ENCODE measurements around the gene CAMKK1. TPM values are rescaled to one million over a fixed set of nuclear protein-coding genes. Genes with fewer than 3 reads are reported as not detected.

The CAMKK1 gene
- polyA plus RNA-seq, 1 experiment: 2.8 TPM

DNA sequence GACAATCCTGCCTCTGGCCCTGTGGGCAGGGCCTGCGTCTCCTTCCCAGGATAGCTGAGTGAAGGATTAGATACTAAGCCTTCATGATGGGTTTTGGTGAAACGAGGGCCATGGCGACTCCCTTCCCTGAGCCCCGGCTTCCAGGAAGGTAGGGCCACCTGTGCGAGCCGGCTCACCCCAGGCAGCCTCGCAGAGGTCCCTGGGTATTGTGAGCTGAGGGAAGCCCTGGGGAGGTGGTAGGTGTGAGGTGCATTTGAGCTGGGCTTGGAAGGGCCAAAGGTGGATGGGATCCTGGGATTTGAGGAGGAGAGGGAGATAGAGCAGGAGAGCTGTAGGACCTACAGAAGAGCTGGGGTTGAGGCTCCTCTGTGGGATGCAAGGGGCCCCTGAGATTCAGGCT, 29.9 kb upstream of the CAMKK1 start:
- DNase-seq (ENCODE audit: low read depth, low spot score): no peak
- POLR2A ChIA-PET: no interaction called here
- H3K27me3 ChIP-seq (ENCODE audit: control insufficient read depth, insufficient read depth, low read length): peaks cover 26% of the 10 kb centered on the region
- H3K4me3 ChIP-seq (ENCODE audit: low read depth, low read length): no peak overlapping the region
- TF ChIP-seq, protein P1, sequence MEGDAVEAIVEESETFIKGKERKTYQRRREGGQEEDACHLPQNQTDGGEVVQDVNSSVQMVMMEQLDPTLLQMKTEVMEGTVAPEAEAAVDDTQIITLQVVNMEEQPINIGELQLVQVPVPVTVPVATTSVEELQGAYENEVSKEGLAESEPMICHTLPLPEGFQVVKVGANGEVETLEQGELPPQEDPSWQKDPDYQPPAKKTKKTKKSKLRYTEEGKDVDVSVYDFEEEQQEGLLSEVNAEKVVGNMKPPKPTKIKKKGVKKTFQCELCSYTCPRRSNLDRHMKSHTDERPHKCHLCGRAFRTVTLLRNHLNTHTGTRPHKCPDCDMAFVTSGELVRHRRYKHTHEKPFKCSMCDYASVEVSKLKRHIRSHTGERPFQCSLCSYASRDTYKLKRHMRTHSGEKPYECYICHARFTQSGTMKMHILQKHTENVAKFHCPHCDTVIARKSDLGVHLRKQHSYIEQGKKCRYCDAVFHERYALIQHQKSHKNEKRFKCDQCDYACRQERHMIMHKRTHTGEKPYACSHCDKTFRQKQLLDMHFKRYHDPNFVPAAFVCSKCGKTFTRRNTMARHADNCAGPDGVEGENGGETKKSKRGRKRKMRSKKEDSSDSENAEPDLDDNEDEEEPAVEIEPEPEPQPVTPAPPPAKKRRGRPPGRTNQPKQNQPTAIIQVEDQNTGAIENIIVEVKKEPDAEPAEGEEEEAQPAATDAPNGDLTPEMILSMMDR (IDR thresholded peaks at IDR 0.05; ENCODE audit: low read depth, low read length): no peak
- CTCF ChIA-PET: interaction anchor here (1.3 kb wide), 1 partner anchor 9 kb away, joined by 5 read pairs; no protein-coding TSS in a partner anchor
- no peaks in the 10 kb centered on the region; the same call in 1 of the 2 replicates for H3K9me3 ChIP-seq (ENCODE audit: control insufficient read depth, insufficient read depth, low read length)
- no peak overlapping the region for H3K27ac ChIP-seq (ENCODE audit: low read depth, low read length)

DNA sequence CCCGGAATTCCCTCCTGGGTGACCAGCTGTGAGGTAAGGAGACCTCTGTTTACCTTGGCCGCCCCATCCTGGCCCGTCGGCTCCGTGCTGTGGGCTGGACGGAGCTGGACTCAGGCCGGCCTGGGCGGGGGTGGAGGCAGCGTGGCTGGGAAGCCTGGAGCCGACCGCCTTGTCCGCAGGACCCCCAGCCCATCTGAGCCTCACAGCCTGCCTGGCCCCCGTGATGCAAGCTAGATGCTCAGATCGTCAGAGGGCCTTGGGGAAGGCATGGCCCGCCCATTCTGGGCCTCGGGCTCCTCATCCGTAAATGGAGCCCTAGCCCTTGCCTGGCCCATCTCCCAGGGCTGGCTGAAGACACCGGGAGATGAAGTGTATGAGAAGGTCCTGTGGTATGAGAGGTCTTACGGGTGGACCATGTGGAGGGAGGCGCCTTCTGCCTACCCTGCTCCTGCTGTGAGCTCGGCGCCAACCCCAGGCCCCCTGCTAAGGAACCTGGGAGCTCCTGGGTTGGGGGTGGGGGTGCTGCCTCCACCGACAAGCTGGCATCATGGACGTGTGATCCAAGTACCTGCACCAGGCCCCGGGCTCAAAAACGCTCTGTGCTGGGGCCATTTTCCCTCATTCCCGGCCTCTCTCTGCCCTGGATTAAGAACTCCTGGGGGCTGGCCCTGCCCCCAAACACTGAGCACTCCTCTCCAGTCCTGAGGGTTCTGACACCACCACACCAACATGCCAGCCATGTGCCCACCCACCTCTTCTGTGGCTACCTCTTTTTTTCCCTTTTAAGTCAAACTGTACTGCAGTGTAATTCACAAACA, 28.9 kb upstream of the CAMKK1 start:
- Histone ChIP-seq H3K9me3 (ENCODE audit: control insufficient read depth, insufficient read depth, low read length) (no peaks in the 10 kb centered on the region; the same call in 1 of the 2 replicates), H3K4me3 (ENCODE audit: low read depth, low read length) (no peak overlapping the region), H3K27me3 (ENCODE audit: control insufficient read depth, insufficient read depth, low read length) (peaks cover 29% of the 10 kb centered on the region), H3K27ac (ENCODE audit: low read depth, low read length) (no peak overlapping the region)
- DNase-seq (ENCODE audit: low read depth, low spot score): no peak
- TF ChIP-seq, protein P1 (IDR thresholded peaks at IDR 0.05; ENCODE audit: low read depth, low read length): no peak
- CTCF ChIA-PET: no interaction called here
- POLR2A ChIA-PET: no interaction called here

GRCh38 chr17:3921006-3921405, 28.2 kb upstream of the CAMKK1 start:
- Histone ChIP-seq H3K27ac (ENCODE audit: low read depth, low read length) (no peak overlapping the region), H3K27me3 (ENCODE audit: control insufficient read depth, insufficient read depth, low read length) (peaks cover 29% of the 10 kb centered on the region), H3K4me3 (ENCODE audit: low read depth, low read length) (no peak overlapping the region), H3K9me3 (ENCODE audit: control insufficient read depth, insufficient read depth, low read length) (no peaks in the 10 kb centered on the region; the same call in 1 of the 2 replicates)
- no peak for DNase-seq (ENCODE audit: low read depth, low spot score)
- ChIA-PET CTCF (no interaction called here), POLR2A (no interaction called here)
- TF ChIP-seq, protein P1 (IDR thresholded peaks at IDR 0.05; ENCODE audit: low read depth, low read length): no peak

DNA sequence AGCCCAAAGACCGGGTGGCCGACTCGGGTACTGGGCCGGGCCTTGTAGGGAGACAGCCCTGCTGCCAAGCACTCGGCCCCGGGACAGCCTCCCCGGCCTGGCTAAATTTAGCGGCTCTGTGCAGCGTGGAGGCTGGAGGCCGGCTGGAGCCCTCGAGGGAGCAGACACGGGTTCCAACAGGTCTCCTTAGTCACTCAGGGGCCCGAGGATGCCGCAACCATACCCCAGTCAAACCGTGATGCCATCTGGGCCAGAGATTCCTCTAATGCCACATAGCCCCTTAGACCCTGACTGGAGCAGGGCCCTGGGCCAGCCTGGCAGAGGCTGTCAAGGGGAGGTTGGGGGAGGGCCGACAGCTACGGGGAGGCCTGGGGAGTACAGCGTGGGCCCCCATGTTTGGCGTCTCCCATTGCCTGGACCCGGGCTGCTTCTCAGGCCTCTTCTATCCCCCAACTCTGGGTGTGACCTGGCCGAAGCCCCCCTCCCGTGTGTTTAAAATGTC, 26.3 kb upstream of the CAMKK1 start:
- no peaks in the 10 kb centered on the region; the same call in 1 of the 2 replicates for H3K9me3 ChIP-seq (ENCODE audit: control insufficient read depth, insufficient read depth, low read length)
- no peak overlapping the region for H3K27ac ChIP-seq (ENCODE audit: low read depth, low read length)
- peaks cover 13% of the 10 kb centered on the region for H3K27me3 ChIP-seq (ENCODE audit: control insufficient read depth, insufficient read depth, low read length)
- DNase-seq (ENCODE audit: low read depth, low spot score): no peak
- no peak overlapping the region for H3K4me3 ChIP-seq (ENCODE audit: low read depth, low read length)
- CTCF ChIA-PET: interaction anchor here (0.8 kb wide), 1 partner anchor 182 kb away, joined by 3 read pairs; no protein-coding TSS in a partner anchor
- POLR2A ChIA-PET: no interaction called here
- TF ChIP-seq, protein P1 (IDR thresholded peaks at IDR 0.05; ENCODE audit: low read depth, low read length): no peak

All from AG04450 (cell line).